ENCODE data around the gene ZNF738. TPM values are rescaled to one million over a fixed set of nuclear protein-coding genes. Genes with fewer than 3 reads are reported as not detected.

The ZNF738 gene
- polyA plus RNA-seq, 2 of the 4 experiments (the other 2 are of a cell fraction), result 1.7 to 2.6 TPM

DNA sequence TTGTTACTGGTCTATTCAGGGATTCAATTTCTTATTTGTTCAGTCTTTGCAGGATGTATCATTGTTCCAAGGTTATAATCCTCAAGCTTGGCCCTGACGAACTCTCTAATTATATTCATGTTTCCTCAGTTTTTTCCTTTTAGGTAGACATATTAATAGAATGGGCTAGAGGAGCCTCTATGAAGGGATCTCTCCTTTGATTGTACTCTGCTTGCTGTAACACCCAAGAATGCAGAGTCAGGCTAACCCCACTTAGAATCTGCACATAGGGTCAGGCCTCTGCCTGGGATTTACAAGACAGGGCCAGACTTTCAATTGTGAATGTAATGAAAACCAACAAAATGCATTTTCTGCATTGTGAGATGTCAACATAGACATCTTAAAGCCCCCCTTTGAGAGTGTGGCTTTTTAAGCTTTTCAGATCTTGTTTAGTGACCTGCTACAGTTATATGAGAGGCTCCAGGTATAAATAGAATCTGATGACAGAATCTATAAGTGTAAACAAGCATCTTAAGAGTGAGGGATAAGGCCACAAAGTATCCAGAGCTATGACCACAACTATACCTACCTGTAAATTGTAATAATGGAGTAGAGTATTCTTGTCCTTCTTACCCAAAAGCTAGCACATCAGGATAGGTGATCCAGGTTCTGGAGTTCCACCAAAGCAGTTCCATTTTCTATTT lies 43.6 kb downstream of the ZNF738 start (continued):
- TF ChIP-seq HOXB13 (CRISPR knock-in tag; IDR thresholded peaks at IDR 0.05; ENCODE audit: low read depth) (no peak), PHF8 (IDR thresholded peaks at IDR 0.05; ENCODE audit: borderline replicate concordance, low read depth) (no peak), SREBF2 (IDR thresholded peaks at IDR 0.05) (no peak)

DNA sequence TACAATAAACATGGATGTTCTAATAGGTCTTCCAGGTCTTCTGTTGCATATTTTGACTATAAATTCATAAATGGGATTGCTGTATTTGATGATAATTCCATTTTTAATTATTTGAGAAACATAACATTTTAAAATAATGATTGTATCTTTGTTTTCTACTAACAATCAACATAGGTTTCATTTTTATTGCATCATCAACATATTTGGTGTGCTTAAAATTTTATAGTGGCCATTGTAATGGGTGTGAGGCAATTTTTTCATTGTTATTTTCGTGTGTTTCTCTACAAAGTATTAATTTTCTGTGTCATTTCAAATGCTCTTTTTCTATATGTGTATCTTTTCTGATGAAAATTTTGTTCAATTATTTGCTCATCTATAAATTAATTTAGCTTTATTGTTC lies 51.4 kb downstream of the ZNF738 start:
- 4% methylated on average over 1 of the region's 1 CpG for WGBS (ENCODE audit: missing lambda C conversion rate)
- Histone ChIP-seq H3K4me3 (no peak overlapping the region), H3K9me3 (no peaks in the 10 kb centered on the region), H3K4me2 (no peak overlapping the region), H3K4me1 (no peaks in the 10 kb centered on the region), H3K27ac (no peak overlapping the region)
- CTCF ChIA-PET, result no interaction called here
- no peak for TF ChIP-seq RARB (CRISPR knock-in tag; IDR thresholded peaks at IDR 0.05)
- TF ChIP-seq, protein P1, sequence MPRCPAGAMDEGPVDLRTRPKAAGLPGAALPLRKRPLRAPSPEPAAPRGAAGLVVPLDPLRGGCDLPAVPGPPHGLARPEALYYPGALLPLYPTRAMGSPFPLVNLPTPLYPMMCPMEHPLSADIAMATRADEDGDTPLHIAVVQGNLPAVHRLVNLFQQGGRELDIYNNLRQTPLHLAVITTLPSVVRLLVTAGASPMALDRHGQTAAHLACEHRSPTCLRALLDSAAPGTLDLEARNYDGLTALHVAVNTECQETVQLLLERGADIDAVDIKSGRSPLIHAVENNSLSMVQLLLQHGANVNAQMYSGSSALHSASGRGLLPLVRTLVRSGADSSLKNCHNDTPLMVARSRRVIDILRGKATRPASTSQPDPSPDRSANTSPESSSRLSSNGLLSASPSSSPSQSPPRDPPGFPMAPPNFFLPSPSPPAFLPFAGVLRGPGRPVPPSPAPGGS (IDR thresholded peaks at IDR 0.05), result no peak
- TF ChIP-seq, protein P2, sequence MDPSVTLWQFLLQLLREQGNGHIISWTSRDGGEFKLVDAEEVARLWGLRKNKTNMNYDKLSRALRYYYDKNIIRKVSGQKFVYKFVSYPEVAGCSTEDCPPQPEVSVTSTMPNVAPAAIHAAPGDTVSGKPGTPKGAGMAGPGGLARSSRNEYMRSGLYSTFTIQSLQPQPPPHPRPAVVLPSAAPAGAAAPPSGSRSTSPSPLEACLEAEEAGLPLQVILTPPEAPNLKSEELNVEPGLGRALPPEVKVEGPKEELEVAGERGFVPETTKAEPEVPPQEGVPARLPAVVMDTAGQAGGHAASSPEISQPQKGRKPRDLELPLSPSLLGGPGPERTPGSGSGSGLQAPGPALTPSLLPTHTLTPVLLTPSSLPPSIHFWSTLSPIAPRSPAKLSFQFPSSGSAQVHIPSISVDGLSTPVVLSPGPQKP (IDR thresholded peaks at IDR 0.05; ENCODE audit: low read depth, low read length), result no peak
- TF ChIP-seq SREBF2 (IDR thresholded peaks at IDR 0.05), result no peak
- TF ChIP-seq ZSCAN20 (CRISPR knock-in tag; IDR thresholded peaks at IDR 0.05), result no peak
- TF ChIP-seq HOXB5 (CRISPR knock-in tag; IDR thresholded peaks at IDR 0.05), result no peak
- TF ChIP-seq EP300 (IDR thresholded peaks at IDR 0.05), result no peak
- TF ChIP-seq HOXA7 (CRISPR knock-in tag; IDR thresholded peaks at IDR 0.05), result no peak
- TF ChIP-seq RAD21 (conservative IDR thresholded peaks at IDR 0.05 in 1 of 2, IDR thresholded peaks at IDR 0.05 in 1 of 2), result no peak
- no peak for TF ChIP-seq TP53 (CRISPR knock-in tag; IDR thresholded peaks at IDR 0.05)
- DNase-seq (ENCODE audit: low read depth in 1 of 2, low spot score in 1 of 2), result no peak
- no peak for ATAC-seq
- POLR2A ChIA-PET, result no interaction called here
- no peak for FAIRE-seq

DNA sequence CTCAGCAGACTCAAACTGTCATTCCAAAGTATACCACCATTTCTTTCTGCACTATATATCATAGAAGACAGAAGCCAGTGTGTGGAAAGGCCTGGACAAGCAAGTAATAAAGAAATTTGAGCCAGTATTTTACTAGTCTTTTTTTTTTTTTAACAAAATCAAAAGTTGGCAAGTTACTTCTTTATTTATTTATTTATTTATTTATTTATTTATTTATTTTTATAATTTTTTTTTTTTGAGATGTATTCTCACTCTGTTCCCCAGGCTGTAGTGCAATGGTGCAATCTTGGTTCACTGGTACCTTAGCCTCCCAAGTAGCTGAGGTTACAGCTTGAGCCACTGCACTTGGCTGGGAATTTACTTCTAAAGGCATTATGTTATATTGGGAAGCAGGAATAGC lies 63.4 kb downstream of the ZNF738 start:
- ChIA-PET POLR2A (no interaction called here), CTCF (no interaction called here)
- Histone ChIP-seq H3K27ac (no peak overlapping the region), H3K4me3 (no peak overlapping the region), H3K9me3 (no peaks in the 10 kb centered on the region; the same call in 2 of the 3 replicates), H3K4me2 (no peak overlapping the region), H3K4me1 (no peaks in the 10 kb centered on the region)
- no peak for DNase-seq (ENCODE audit: low read depth in 1 of 2, low spot score in 1 of 2)
- TF ChIP-seq ZFP36 (IDR thresholded peaks at IDR 0.05; ENCODE audit: borderline replicate concordance, partially characterized antibody) (no peak), CEBPB (IDR thresholded peaks at IDR 0.05) (no peak), RAD21 (conservative IDR thresholded peaks at IDR 0.05 in 1 of 2, IDR thresholded peaks at IDR 0.05 in 1 of 2) (no peak), KDM5A (IDR thresholded peaks at IDR 0.05) (no peak)
- no peak for ATAC-seq
- FAIRE-seq, result no peak

DNA sequence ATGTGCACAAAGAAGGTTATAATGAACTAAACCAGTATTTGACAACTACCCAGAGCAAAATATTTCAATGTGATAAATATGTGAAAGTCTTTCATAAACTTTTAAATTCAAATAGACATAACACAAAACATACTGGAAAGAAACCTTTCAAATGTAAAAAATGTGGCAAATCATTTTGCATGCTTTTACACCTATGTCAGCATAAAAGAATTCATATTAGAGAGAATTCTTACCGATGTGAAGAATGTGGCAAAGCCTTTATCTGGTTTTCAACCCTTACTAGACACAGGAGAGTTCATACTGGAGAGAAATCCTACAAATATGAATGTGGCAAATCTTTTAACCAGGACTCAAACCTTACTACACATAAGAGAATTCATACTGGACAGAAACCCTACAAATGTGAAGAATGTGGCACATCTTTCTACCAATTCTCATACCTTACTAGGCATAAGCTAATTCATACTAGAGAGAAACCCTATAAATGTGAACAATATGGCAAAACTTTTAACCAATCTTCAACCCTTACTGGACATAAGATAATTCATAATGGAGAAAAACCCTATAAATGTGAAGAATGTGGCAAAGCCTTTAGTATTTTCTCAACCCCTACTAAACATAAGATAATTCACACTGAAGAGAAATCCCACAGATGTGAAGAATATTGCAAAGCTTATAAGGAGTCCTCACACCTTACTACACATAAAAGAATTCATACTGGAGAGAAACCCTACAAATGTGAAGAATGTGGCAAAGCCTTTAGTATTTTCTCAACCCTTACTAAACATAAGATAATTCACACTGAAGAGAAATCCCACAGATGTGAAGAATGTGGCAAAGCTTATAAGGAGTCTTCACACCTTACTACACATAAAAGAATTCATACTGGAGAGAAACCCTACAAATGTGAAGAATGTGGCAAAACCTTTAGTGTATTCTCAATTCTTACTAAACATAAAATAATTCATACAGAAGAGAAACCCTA lies 64.5 kb downstream of the ZNF738 start:
- CTCF ChIA-PET, result interaction anchor here (0.7 kb wide), 1 partner anchor 434 kb away, joined by 3 read pairs; no protein-coding TSS in a partner anchor
- Histone ChIP-seq H3K4me2 (no peak overlapping the region), H3K4me3 (no peak overlapping the region), H3K27ac (no peak overlapping the region), H3K9me3 (no peaks in the 10 kb centered on the region; the same call in 2 of the 3 replicates), H3K4me1 (no peaks in the 10 kb centered on the region)
- POLR2A ChIA-PET, result no interaction called here
- FAIRE-seq (no peak), ATAC-seq (no peak), DNase-seq (ENCODE audit: low read depth in 1 of 2, low spot score in 1 of 2) (no peak)
- no peak for TF ChIP-seq GATA3 (IDR thresholded peaks at IDR 0.05; ENCODE audit: borderline replicate concordance)
- TF ChIP-seq MAFK (IDR thresholded peaks at IDR 0.05; ENCODE audit: partially characterized antibody), result peak; percentile 59
- 5% methylated on average over 1 of the region's 1 CpG for WGBS (ENCODE audit: missing lambda C conversion rate)

Other genes with a start within 250 kb of the ZNF738 start
- 4.6 and 6.1 TPM in 2 replicates for gene ZNF431, start 217.0 kb upstream of the ZNF738 start, polyA plus RNA-seq (2011; rRNA removed)
- 3.9 to 6.4 TPM (median 4.0 TPM) in 3 replicates for gene ZNF431, start 217.0 kb upstream of the ZNF738 start, polyA plus RNA-seq (2017; fragmentation: RNase III; extraction: RNeasy Plus Mini Kit Qiagen cat#74134 plus additional on column Dnase treatment)
- 2.2 and 2.5 TPM in 2 replicates for gene ZNF708, start 29.6 kb upstream of the ZNF738 start, polyA plus RNA-seq (2011; rRNA removed)
- gene ZNF708, start 29.6 kb upstream of the ZNF738 start, polyA plus RNA-seq (2017; fragmentation: RNase III; extraction: RNeasy Plus Mini Kit Qiagen cat#74134 plus additional on column Dnase treatment), result 1.1 to 1.8 TPM (median 1.1 TPM) in 3 replicates
- gene ZNF493, start 38.1 kb downstream of the ZNF738 start, polyA plus RNA-seq (2011; rRNA removed), result 0.36 and 0.53 TPM in 2 replicates
- 0.08 to 0.37 TPM (median 0.10 TPM) in 3 replicates for gene ZNF493, start 38.1 kb downstream of the ZNF738 start, polyA plus RNA-seq (2017; fragmentation: RNase III; extraction: RNeasy Plus Mini Kit Qiagen cat#74134 plus additional on column Dnase treatment)
- gene ZNF429, start 146.6 kb downstream of the ZNF738 start, polyA plus RNA-seq (2011; rRNA removed), result not detected in 2 replicates
- gene ZNF429, start 146.6 kb downstream of the ZNF738 start, polyA plus RNA-seq (2017; fragmentation: RNase III; extraction: RNeasy Plus Mini Kit Qiagen cat#74134 plus additional on column Dnase treatment), result not detected in 3 replicates